Suprapubic skin (tissue), 3 donors: Measurements from ENCODE around the gene KLHL11.

ENCODE experiments used
- POLR2A ChIP-seq, 2 donors: fragments of 450-650 bp; IDR thresholded peaks; one replicate each; pipeline ENCODE4 v1.6.1; 2017; ENCODE audit warnings: antibody characterized with exemption in 2 of 2, mild to moderate bottlenecking in 2 of 2, moderate library complexity in 2 of 2
- TF ChIP-seq, protein P1 (sequence below), 2 donors: fragments of 200-600 bp in 1 of 2; fragments of 450-650 bp in 1 of 2; sonication (generic) in 1 of 2; IDR thresholded peaks; one replicate each; pipeline ENCODE4 v1.5.1; 2016 to 2019; ENCODE audit warnings: antibody characterized with exemption in 2 of 2, mild to moderate bottlenecking in 1 of 2, moderate library complexity in 1 of 2

DNA sequence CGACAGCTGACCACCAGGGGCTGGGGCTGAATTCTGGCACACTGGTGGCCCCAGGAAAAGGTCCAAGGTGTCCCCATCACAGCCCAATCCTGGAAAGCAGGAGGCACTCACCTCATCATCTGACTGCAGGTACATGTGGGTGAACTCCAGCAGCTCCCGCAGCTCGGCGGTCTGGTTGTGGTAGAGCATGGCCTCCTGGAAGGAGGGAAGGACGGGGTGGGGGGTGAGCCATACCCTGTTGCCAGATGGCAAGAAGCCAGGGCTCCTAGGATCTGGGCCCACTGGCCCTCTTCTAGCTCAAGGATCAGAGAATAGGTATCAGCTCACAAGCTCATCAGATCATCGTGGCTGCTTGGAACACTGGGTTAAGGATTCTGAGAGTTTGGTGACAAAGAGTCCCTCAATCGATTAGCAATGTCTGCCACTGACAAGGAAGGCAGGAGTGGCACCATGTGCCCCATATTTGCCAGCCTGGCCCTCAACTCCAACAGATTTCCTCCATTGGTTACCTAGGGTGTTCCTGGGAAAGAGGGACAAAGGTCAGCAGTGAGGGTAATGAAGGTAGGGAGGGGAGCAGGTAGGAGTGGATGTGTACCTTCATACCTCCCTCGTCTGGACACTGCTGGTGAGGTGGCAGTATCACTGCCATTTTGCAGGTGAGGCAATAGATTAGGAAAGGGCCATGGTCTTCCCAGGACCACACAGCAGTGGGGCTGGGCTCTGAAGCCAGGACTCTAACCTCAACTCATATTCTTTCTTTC, 58.4 kb downstream of the KLHL11 start:
- TF ChIP-seq POLR2A (IDR thresholded peaks at IDR 0.05): no peak
- TF ChIP-seq, protein P1, sequence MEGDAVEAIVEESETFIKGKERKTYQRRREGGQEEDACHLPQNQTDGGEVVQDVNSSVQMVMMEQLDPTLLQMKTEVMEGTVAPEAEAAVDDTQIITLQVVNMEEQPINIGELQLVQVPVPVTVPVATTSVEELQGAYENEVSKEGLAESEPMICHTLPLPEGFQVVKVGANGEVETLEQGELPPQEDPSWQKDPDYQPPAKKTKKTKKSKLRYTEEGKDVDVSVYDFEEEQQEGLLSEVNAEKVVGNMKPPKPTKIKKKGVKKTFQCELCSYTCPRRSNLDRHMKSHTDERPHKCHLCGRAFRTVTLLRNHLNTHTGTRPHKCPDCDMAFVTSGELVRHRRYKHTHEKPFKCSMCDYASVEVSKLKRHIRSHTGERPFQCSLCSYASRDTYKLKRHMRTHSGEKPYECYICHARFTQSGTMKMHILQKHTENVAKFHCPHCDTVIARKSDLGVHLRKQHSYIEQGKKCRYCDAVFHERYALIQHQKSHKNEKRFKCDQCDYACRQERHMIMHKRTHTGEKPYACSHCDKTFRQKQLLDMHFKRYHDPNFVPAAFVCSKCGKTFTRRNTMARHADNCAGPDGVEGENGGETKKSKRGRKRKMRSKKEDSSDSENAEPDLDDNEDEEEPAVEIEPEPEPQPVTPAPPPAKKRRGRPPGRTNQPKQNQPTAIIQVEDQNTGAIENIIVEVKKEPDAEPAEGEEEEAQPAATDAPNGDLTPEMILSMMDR (IDR thresholded peaks at IDR 0.05): no peak
